ENCODE measurements around the gene TAOK3. TPM values are rescaled to one million over a fixed set of nuclear protein-coding genes. Genes with fewer than 3 reads are reported as not detected.
"Not testable (repeated sequence)": the region's sequence is repeated elsewhere in the genome, so short reads cannot be mapped to it uniquely, and the experiment has no call there.

TAOK3 gene
- polyA plus RNA-seq, 4 donors = 24.1 to 38.1 (median 35.6) TPM

DNA sequence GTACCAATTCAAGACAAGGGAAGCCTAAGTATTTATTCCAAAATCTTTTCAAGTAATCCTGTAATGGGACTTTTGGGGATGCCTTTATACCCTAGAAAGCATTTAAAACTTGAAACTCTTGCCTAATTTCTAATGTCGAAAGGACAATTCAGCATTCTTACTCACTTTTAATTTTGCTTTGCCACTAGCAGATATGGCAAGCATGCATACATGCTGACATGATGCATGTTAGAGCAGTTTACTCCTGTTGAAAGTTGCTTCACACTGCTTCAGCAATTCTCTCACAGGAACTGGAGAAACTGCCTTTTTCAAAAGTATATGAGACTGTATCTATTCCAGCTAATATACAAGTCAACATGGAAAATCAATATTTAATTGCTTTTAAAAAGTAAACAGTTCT is 79.9 kb downstream of the TAOK3 start:
- Histone ChIP-seq H3K9me3 (ENCODE audit: control insufficient read depth in 2 of 2, insufficient read depth in 1 of 2, low read depth in 1 of 2, low read length in 1 of 2) (no peaks in the 10 kb centered on the region), H3K27me3 (ENCODE audit: control insufficient read depth in 3 of 3, insufficient read depth in 3 of 3, low read length in 3 of 3) (no peaks in the 10 kb centered on the region), H3K4me3 (ENCODE audit: low read depth in 1 of 3, low read length in 3 of 3) (no peak overlapping the region), H3K27ac (ENCODE audit: low read depth in 1 of 3, low read length in 2 of 3) (no peak overlapping the region), H3K36me3 (ENCODE audit: control insufficient read depth in 3 of 3, insufficient read depth in 2 of 3, low read depth in 1 of 3, low read length in 3 of 3) (peaks cover 0 to 5% (median 0%) of the 10 kb centered on the region in 3 donors), H3K4me1 (ENCODE audit: control insufficient read depth in 3 of 3, insufficient read depth in 2 of 3, low read depth in 1 of 3, low read length in 2 of 3) (no peaks in the 10 kb centered on the region)
- 98 to 100% (median 98%) methylated on average over 1 of the region's 1 CpG for WGBS, 3 donors
- no peak for DNase-seq
- FAIRE-seq = no peak

GRCh38 chr12:118290130-118290529 is 82.6 kb downstream of the TAOK3 start:
- 81 to 87% (median 85%) methylated on average over 3 of the region's 3 CpGs for WGBS, 3 donors
- Histone ChIP-seq H3K4me3 (ENCODE audit: low read depth in 1 of 3, low read length in 3 of 3) (no peak overlapping the region), H3K27me3 (ENCODE audit: control insufficient read depth in 3 of 3, insufficient read depth in 3 of 3, low read length in 3 of 3) (no peaks in the 10 kb centered on the region), H3K9me3 (ENCODE audit: control insufficient read depth in 2 of 2, insufficient read depth in 1 of 2, low read depth in 1 of 2, low read length in 1 of 2) (no peaks in the 10 kb centered on the region), H3K4me1 (ENCODE audit: control insufficient read depth in 3 of 3, insufficient read depth in 2 of 3, low read depth in 1 of 3, low read length in 2 of 3) (no peaks in the 10 kb centered on the region), H3K36me3 (ENCODE audit: control insufficient read depth in 3 of 3, insufficient read depth in 2 of 3, low read depth in 1 of 3, low read length in 3 of 3) (peaks cover 0 to 8% (median 0%) of the 10 kb centered on the region in 3 donors), H3K27ac (ENCODE audit: low read depth in 1 of 3, low read length in 2 of 3) (no peak overlapping the region)
- DNase-seq (no peak), FAIRE-seq (no peak)

GRCh38 chr12:118288174-118288573 is 84.5 kb downstream of the TAOK3 start:
- WGBS, 3 donors = 88 to 97% (median 94%) methylated on average over 1 of the region's 1 CpG
- no peak for FAIRE-seq
- peaks cover 0 to 5% (median 0%) of the 10 kb centered on the region in 3 donors for H3K36me3 ChIP-seq (ENCODE audit: control insufficient read depth in 3 of 3, insufficient read depth in 2 of 3, low read depth in 1 of 3, low read length in 3 of 3)
- H3K27ac ChIP-seq (ENCODE audit: low read depth in 1 of 3, low read length in 2 of 3) = no peak overlapping the region
- H3K4me3 ChIP-seq (ENCODE audit: low read depth in 1 of 3, low read length in 3 of 3) = no peak overlapping the region
- H3K4me1 ChIP-seq (ENCODE audit: control insufficient read depth in 3 of 3, insufficient read depth in 2 of 3, low read depth in 1 of 3, low read length in 2 of 3) = no peaks in the 10 kb centered on the region
- no peaks in the 10 kb centered on the region for H3K9me3 ChIP-seq (ENCODE audit: control insufficient read depth in 2 of 2, insufficient read depth in 1 of 2, low read depth in 1 of 2, low read length in 1 of 2)
- H3K27me3 ChIP-seq (ENCODE audit: control insufficient read depth in 3 of 3, insufficient read depth in 3 of 3, low read length in 3 of 3) = no peaks in the 10 kb centered on the region
- DNase-seq = no peak

DNA sequence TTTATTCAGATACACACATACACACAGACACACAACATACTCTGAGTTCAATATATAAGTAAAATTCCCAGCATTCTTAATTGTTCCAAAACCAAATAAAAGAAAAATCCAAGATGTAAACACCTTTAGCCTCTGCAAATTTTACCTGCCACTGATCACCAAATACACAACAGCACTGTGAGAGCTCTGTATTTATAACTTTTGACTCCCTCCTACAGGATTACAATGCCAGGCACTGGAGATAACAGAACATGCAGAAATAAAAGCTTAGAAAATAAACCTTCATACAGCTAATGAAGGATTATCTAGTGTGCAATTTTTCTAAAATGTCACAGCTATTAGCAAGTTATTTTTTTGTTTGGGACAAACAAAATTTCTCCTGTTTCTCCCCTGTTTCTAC is 85.0 kb downstream of the TAOK3 start:
- Histone ChIP-seq H3K27me3 (ENCODE audit: control insufficient read depth in 3 of 3, insufficient read depth in 3 of 3, low read length in 3 of 3) (no peaks in the 10 kb centered on the region), H3K4me1 (ENCODE audit: control insufficient read depth in 3 of 3, insufficient read depth in 2 of 3, low read depth in 1 of 3, low read length in 2 of 3) (no peaks in the 10 kb centered on the region)
- no peak for FAIRE-seq

DNA sequence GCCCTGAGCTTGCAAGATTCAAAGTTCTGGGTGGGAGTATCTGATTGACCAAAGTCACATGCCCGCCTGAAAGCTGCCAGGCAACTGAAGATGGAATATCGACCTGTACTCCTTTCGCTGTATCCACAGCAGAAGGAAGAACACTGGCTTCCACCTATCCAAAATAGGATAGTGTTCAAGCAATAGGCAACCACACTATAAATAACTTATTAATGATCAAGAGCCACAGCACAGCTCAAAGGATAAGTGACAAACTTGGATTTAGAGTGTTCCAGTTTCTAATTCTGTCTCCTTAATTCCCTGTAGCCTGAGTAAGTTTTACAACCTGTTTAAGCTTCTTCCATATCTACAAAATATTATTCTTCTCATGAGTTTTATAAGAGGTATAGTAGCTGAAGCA is 89.9 kb downstream of the TAOK3 start:
- Histone ChIP-seq H3K36me3 (ENCODE audit: control insufficient read depth in 3 of 3, insufficient read depth in 2 of 3, low read depth in 1 of 3, low read length in 3 of 3) (peaks cover 0 to 3% (median 1%) of the 10 kb centered on the region in 3 donors), H3K4me1 (ENCODE audit: control insufficient read depth in 3 of 3, insufficient read depth in 2 of 3, low read depth in 1 of 3, low read length in 2 of 3) (no peaks in the 10 kb centered on the region), H3K27ac (ENCODE audit: low read depth in 1 of 3, low read length in 2 of 3) (no peak overlapping the region), H3K9me3 (ENCODE audit: control insufficient read depth in 2 of 2, insufficient read depth in 1 of 2, low read depth in 1 of 2, low read length in 1 of 2) (no peaks in the 10 kb centered on the region), H3K27me3 (ENCODE audit: control insufficient read depth in 3 of 3, insufficient read depth in 3 of 3, low read length in 3 of 3) (no peaks in the 10 kb centered on the region), H3K4me3 (ENCODE audit: low read depth in 1 of 3, low read length in 3 of 3) (no peak overlapping the region)
- 91 to 94% (median 91%) methylated on average over 3 of the region's 3 CpGs for WGBS, 3 donors
- FAIRE-seq (no peak), DNase-seq (no peak)

More for the DNA sequence above, 85.0 kb downstream of the TAOK3 start:
- no peak overlapping the region for H3K4me3 ChIP-seq (ENCODE audit: low read depth in 1 of 3, low read length in 3 of 3)
- H3K36me3 ChIP-seq (ENCODE audit: control insufficient read depth in 3 of 3, insufficient read depth in 2 of 3, low read depth in 1 of 3, low read length in 3 of 3) = peaks cover 0 to 5% (median 0%) of the 10 kb centered on the region in 3 donors
- no peak overlapping the region for H3K27ac ChIP-seq (ENCODE audit: low read depth in 1 of 3, low read length in 2 of 3)
- DNase-seq = no peak
- no peaks in the 10 kb centered on the region for H3K9me3 ChIP-seq (ENCODE audit: control insufficient read depth in 2 of 2, insufficient read depth in 1 of 2, low read depth in 1 of 2, low read length in 1 of 2)

DNA sequence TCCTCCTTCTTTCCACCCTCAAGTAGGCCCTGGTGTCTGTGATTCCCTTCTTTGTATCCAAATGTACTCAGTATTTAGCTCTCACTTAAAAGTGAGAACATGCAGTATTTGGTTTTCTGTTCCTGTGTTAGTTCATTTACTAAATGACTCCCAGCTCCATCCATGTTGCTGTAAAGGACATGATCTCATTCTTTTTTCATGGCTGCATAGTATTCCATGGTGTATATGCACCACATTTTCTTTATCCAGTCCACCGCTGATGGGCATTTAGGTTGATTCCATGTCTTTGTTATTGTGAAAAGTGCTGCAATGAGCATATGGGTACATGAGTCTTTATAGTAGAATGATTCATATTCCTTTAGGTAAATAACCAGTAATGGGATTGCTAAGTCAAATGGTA is 94.4 kb downstream of the TAOK3 start:
- not testable (repeated sequence) for H3K36me3 ChIP-seq (ENCODE audit: control insufficient read depth in 3 of 3, insufficient read depth in 2 of 3, low read depth in 1 of 3, low read length in 3 of 3); H3K27ac ChIP-seq (ENCODE audit: low read depth in 1 of 3, low read length in 2 of 3); H3K4me1 ChIP-seq (ENCODE audit: control insufficient read depth in 3 of 3, insufficient read depth in 2 of 3, low read depth in 1 of 3, low read length in 2 of 3); H3K9me3 ChIP-seq (ENCODE audit: control insufficient read depth in 2 of 2, insufficient read depth in 1 of 2, low read depth in 1 of 2, low read length in 1 of 2); H3K4me3 ChIP-seq (ENCODE audit: low read depth in 1 of 3, low read length in 3 of 3); FAIRE-seq; H3K27me3 ChIP-seq (ENCODE audit: control insufficient read depth in 3 of 3, insufficient read depth in 3 of 3, low read length in 3 of 3); DNase-seq
- 97 to 100% (median 100%) methylated on average over 1 of the region's 1 CpG for WGBS, 3 donors

GRCh38 chr12:118274066-118274465 is 98.6 kb downstream of the TAOK3 start:
- no peak overlapping the region for H3K4me3 ChIP-seq (ENCODE audit: low read depth in 1 of 3, low read length in 3 of 3)
- no peaks in the 10 kb centered on the region for H3K36me3 ChIP-seq (ENCODE audit: control insufficient read depth in 3 of 3, insufficient read depth in 2 of 3, low read depth in 1 of 3, low read length in 3 of 3)
- 62 to 75% (median 64%) methylated on average over 4 of the region's 4 CpGs for WGBS, 3 donors
- H3K27ac ChIP-seq (ENCODE audit: low read depth in 1 of 3, low read length in 2 of 3) = no peak overlapping the region
- no peaks in the 10 kb centered on the region for H3K4me1 ChIP-seq (ENCODE audit: control insufficient read depth in 3 of 3, insufficient read depth in 2 of 3, low read depth in 1 of 3, low read length in 2 of 3)
- no peaks in the 10 kb centered on the region for H3K9me3 ChIP-seq (ENCODE audit: control insufficient read depth in 2 of 2, insufficient read depth in 1 of 2, low read depth in 1 of 2, low read length in 1 of 2)
- H3K27me3 ChIP-seq (ENCODE audit: control insufficient read depth in 3 of 3, insufficient read depth in 3 of 3, low read length in 3 of 3) = no peaks in the 10 kb centered on the region
- FAIRE-seq (no peak), DNase-seq (no peak)

GRCh38 chr12:118271770-118272417 is 100.8 kb downstream of the TAOK3 start:
- Histone ChIP-seq H3K36me3 (ENCODE audit: control insufficient read depth in 3 of 3, insufficient read depth in 2 of 3, low read depth in 1 of 3, low read length in 3 of 3) (no peaks in the 10 kb centered on the region), H3K4me3 (ENCODE audit: low read depth in 1 of 3, low read length in 3 of 3) (no peak overlapping the region), H3K4me1 (ENCODE audit: control insufficient read depth in 3 of 3, insufficient read depth in 2 of 3, low read depth in 1 of 3, low read length in 2 of 3) (no peaks in the 10 kb centered on the region), H3K27me3 (ENCODE audit: control insufficient read depth in 3 of 3, insufficient read depth in 3 of 3, low read length in 3 of 3) (no peaks in the 10 kb centered on the region), H3K27ac (ENCODE audit: low read depth in 1 of 3, low read length in 2 of 3) (no peak overlapping the region), H3K9me3 (ENCODE audit: control insufficient read depth in 2 of 2, insufficient read depth in 1 of 2, low read depth in 1 of 2, low read length in 1 of 2) (no peaks in the 10 kb centered on the region)
- no peak for FAIRE-seq
- 89 to 93% (median 91%) methylated on average over 5 of the region's 5 CpGs for WGBS, 3 donors
- no peak for DNase-seq

DNA sequence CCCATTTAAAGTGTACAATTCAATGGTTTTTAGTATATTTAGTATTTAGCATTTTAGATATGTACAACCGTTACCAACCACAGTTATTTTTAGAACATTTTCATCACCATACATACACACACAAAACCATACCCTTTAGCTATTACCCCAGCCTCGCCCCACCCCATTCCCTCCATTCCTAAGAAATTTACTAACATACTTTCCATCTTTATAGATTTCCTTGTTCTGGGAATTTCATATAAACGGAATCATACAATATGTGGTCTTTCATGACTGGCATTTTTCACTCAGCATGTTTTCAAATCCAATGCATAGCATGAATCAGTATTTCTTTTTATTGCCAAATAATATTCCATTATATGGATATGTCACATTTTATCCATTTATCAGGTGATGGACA is 101.5 kb downstream of the TAOK3 start:
- H3K9me3 ChIP-seq (ENCODE audit: control insufficient read depth in 2 of 2, insufficient read depth in 1 of 2, low read depth in 1 of 2, low read length in 1 of 2) = no peaks in the 10 kb centered on the region
- no peak overlapping the region for H3K4me3 ChIP-seq (ENCODE audit: low read depth in 1 of 3, low read length in 3 of 3)
- FAIRE-seq (no peak), DNase-seq (no peak)
- no peak overlapping the region for H3K27ac ChIP-seq (ENCODE audit: low read depth in 1 of 3, low read length in 2 of 3)
- no peaks in the 10 kb centered on the region for H3K36me3 ChIP-seq (ENCODE audit: control insufficient read depth in 3 of 3, insufficient read depth in 2 of 3, low read depth in 1 of 3, low read length in 3 of 3)
- H3K4me1 ChIP-seq (ENCODE audit: control insufficient read depth in 3 of 3, insufficient read depth in 2 of 3, low read depth in 1 of 3, low read length in 2 of 3) = no peaks in the 10 kb centered on the region
- WGBS, 3 donors = 90 to 96% (median 92%) methylated on average over 3 of the region's 3 CpGs
- no peaks in the 10 kb centered on the region for H3K27me3 ChIP-seq (ENCODE audit: control insufficient read depth in 3 of 3, insufficient read depth in 3 of 3, low read length in 3 of 3)
